GM23338 (cell line): ENCODE results near the gene BABAM1. TPM values are rescaled to one million over a fixed set of nuclear protein-coding genes. Genes with fewer than 3 reads are reported as not detected.

Experiments used
- ATAC-seq: fragments of 200-7000 bp; cut with Tn5 transposase; 3 replicates; pipeline ENCODE4 v1.9.1; 2020
- DNase-seq: peaks from one replicate; pipeline ENCODE4 v3.0.0-alpha.2; 2015; ENCODE audit warnings: low spot score
- H2AFZ ChIP-seq: fragments of 200-600 bp; sonication (generic); 2 replicates; pipeline ENCODE4 v1.8.0; 2016; ENCODE audit warnings: antibody characterized with exemption, mild to moderate bottlenecking, moderate library complexity
- H3F3A ChIP-seq: fragments of 200-600 bp; sonication (generic); replicated peaks from 2 replicates; pipeline ENCODE4 v1.8.0; 2017; ENCODE audit warnings: antibody characterized with exemption, mixed run types, low read depth
- H3K27ac ChIP-seq: fragments of 200-600 bp; sonication (generic); 2 replicates; pipeline ENCODE4 v1.6.1; 2016; ENCODE audit warnings: low read depth
- H3K27me3 ChIP-seq: fragments of 200-600 bp; sonication (generic); 2 replicates; pipeline ENCODE4 v1.8.0; 2016; ENCODE audit warnings: mild to moderate bottlenecking, mixed run types, moderate library complexity; ENCODE audit not compliant: insufficient read depth
- H3K36me3 ChIP-seq: fragments of 200-600 bp; sonication (generic); 2 replicates; pipeline ENCODE4 v1.8.0; 2016; ENCODE audit warnings: mild to moderate bottlenecking; ENCODE audit not compliant: insufficient read depth
- H3K4me1 ChIP-seq: fragments of 200-600 bp; sonication (generic); 2 replicates; pipeline ENCODE4 v1.8.0; 2016; ENCODE audit warnings: mild to moderate bottlenecking, moderate library complexity; ENCODE audit not compliant: insufficient read depth
- H3K4me2 ChIP-seq: fragments of 200-600 bp; sonication (generic); 2 replicates; pipeline ENCODE4 v1.7.1; 2017; ENCODE audit warnings: mixed run types
- H3K4me3 ChIP-seq: fragments of 200-600 bp; sonication (generic); 2 replicates; pipeline ENCODE4 v1.6.1; 2016; ENCODE audit warnings: mixed run types
- H3K79me2 ChIP-seq: fragments of 200-600 bp; sonication (generic); replicated peaks from 2 replicates; pipeline ENCODE4 v1.8.0; 2017; ENCODE audit warnings: mild to moderate bottlenecking; ENCODE audit not compliant: insufficient read depth
- H3K9me2 ChIP-seq: fragments of 200-600 bp; sonication (generic); 2 replicates; pipeline ENCODE4 v1.8.0; 2017; ENCODE audit not compliant: insufficient read depth
- H4K20me1 ChIP-seq: fragments of 200-600 bp; sonication (generic); replicated peaks from 2 replicates; pipeline ENCODE4 v1.8.0; 2017; ENCODE audit warnings: mild to moderate bottlenecking; ENCODE audit not compliant: insufficient read depth
- H3K27ac Mint-ChIP-seq: 2 replicates; pipeline ENCODE4 v1.8.0; 2020; ENCODE audit warnings: inconsistent platforms, mild to moderate bottlenecking, moderate library complexity, mixed read lengths
- H3K27me3 Mint-ChIP-seq: 3 replicates; pipeline ENCODE4 v1.8.0; 2022; ENCODE audit warnings: low read depth, mild to moderate bottlenecking, moderate library complexity, mixed read lengths, inconsistent platforms; ENCODE audit not compliant: insufficient read depth, poor library complexity
- H3K36me3 Mint-ChIP-seq: 3 replicates; pipeline ENCODE4 v1.8.0; 2021; ENCODE audit warnings: low read depth, mild to moderate bottlenecking, inconsistent platforms, moderate library complexity, mixed read lengths
- H3K4me1 Mint-ChIP-seq: 3 replicates; pipeline ENCODE4 v1.8.0; 2020; ENCODE audit warnings: mild to moderate bottlenecking, inconsistent platforms, mixed read lengths
- H3K4me3 Mint-ChIP-seq: 3 replicates; pipeline ENCODE4 v1.8.0; 2021; ENCODE audit warnings: moderate library complexity, mild to moderate bottlenecking, inconsistent platforms, mixed read lengths
- H3K9me3 Mint-ChIP-seq: 3 replicates; pipeline ENCODE4 v1.8.0; 2020; ENCODE audit warnings: moderate library complexity, mild to moderate bottlenecking, inconsistent platforms, mixed read lengths
- CREB1 ChIP-seq: fragments of 250-450 bp; sonication (Bioruptor Pico); IDR thresholded peaks from 2 replicates; pipeline ENCODE4 v1.5.0; 2020; ENCODE audit warnings: low read depth, mild to moderate bottlenecking, moderate library complexity
- ETS1 ChIP-seq: IDR thresholded peaks from 2 replicates; pipeline ENCODE4 v1.6.1; 2016; ENCODE audit warnings: antibody characterized with exemption
- EZH2 ChIP-seq: fragments of 200-600 bp; sonication (generic); IDR thresholded peaks from one replicate; pipeline ENCODE4 v1.8.0; 2017; ENCODE audit warnings: antibody characterized with exemption, mild to moderate bottlenecking, low read depth; ENCODE audit not compliant: unreplicated experiment
- EZH2phosphoT487 ChIP-seq: fragments of 200-600 bp; sonication (generic); IDR thresholded peaks from one replicate; pipeline ENCODE4 v1.8.1; 2018; ENCODE audit warnings: antibody characterized with exemption; ENCODE audit not compliant: unreplicated experiment
- JUNB ChIP-seq: IDR thresholded peaks from one replicate; pipeline ENCODE4 v1.6.1; 2016; ENCODE audit warnings: antibody characterized with exemption; ENCODE audit not compliant: unreplicated experiment
- NANOG ChIP-seq: IDR thresholded peaks from 2 replicates; pipeline ENCODE4 v1.6.1; 2016; ENCODE audit warnings: antibody characterized with exemption, borderline replicate concordance
- POLR2AphosphoS5 ChIP-seq: IDR thresholded peaks from 2 replicates; pipeline ENCODE4 v1.6.1; 2016; ENCODE audit warnings: antibody characterized with exemption, low read depth
- STAT1 ChIP-seq: IDR thresholded peaks from one replicate; pipeline ENCODE4 v1.6.1; 2016; ENCODE audit warnings: antibody characterized with exemption; ENCODE audit not compliant: unreplicated experiment
- ZNF114 ChIP-seq: fragments of 250-450 bp; sonication (Bioruptor Pico); IDR thresholded peaks from 2 replicates; pipeline ENCODE4 v1.5.0; 2020; ENCODE audit warnings: mild to moderate bottlenecking, moderate library complexity
- ZNF331 ChIP-seq: fragments of 250-450 bp; sonication (Bioruptor Pico); IDR thresholded peaks from 2 replicates; pipeline ENCODE4 v1.5.0; 2020; ENCODE audit warnings: low read depth, mild to moderate bottlenecking, moderate library complexity
- ZNF462 ChIP-seq: fragments of 250-450 bp; sonication (Bioruptor Pico); IDR thresholded peaks from 2 replicates; pipeline ENCODE4 v1.5.0; 2020; ENCODE audit warnings: mild to moderate bottlenecking, moderate library complexity
- polyA plus RNA-seq: library from polyadenylated mRNA; unstranded; fragments of >200 nt; fragmentation: Nextera tagmentation; extraction: Ambion mirVana; gene quantifications from 2 replicates; pipeline ENCODE4 v1.2.1, GENCODE V29; 2016
- total RNA-seq: library from RNA; depleted of rRNA; stranded (reverse); fragments of >200 nt; shearing (Covaris generic); gene quantifications from 2 replicates; pipeline ENCODE4 v1.2.3, GENCODE V29; 2014
- TF ChIP-seq, protein P1 (sequence below), 2 experiments: fragments of 200-600 bp in 1 of 2; sonication (generic) in 1 of 2; conservative IDR thresholded peaks; 2 replicates each; pipeline versions ENCODE4 v1.5.1 to v1.6.1; 2016 to 2017; ENCODE audit warnings: antibody characterized with exemption in 2 of 2, low read depth in 2 of 2, mild to moderate bottlenecking in 2 of 2, moderate library complexity in 1 of 2
- TF ChIP-seq, protein P2 (sequence below): IDR thresholded peaks from one replicate; pipeline ENCODE4 v1.6.1; 2018; ENCODE audit warnings: antibody characterized with exemption; ENCODE audit not compliant: unreplicated experiment

The BABAM1 gene
- total and polyA plus RNA-seq, 2 experiments from 2014 or later: 78.1 to 95.0 TPM

DNA sequence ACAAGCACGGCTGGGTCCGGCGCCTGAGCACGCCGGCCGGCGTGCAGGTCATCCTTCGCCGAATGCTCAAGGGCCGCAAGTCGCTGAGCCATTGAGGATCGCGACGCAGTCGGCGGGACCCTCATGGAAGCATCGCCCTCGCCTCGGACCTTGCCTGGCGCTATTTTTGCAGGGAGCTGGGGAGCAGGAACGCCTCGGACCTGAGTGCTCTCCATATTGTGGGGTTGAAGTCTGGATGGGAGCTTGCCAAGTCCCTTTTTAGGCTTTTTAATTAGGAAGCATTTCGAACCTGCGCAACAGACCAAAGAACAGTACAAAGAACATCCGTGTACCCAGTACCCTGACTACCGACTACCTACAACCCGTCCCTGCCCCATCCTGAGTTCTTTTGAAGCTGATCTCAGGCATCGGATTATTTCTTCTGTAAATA is 39.1 kb downstream of the BABAM1 start:
- H3K4me3 Mint-ChIP-seq: peak overlapping the region; percentile 95
- H3K27ac Mint-ChIP-seq: peak overlapping the region; percentile 97
- Histone ChIP-seq H3K4me2 (peak overlapping the region; percentile 79), H4K20me1 (peaks cover 16% of the 10 kb centered on the region), H2AFZ (0 out of 2 replicates have a peak overlapping the region, but pooled peaks have one; percentile 11), H3K27ac (peak overlapping the region; percentile 92), H3K9me2 (no peaks in the 10 kb centered on the region), H3K27me3 (no peaks in the 10 kb centered on the region), H3K79me2 (peaks cover 26% of the 10 kb centered on the region), H3K4me3 (peak overlapping the region; percentile 91), H3F3A (peaks cover 45% of the 10 kb centered on the region), H3K4me1 (peaks cover 46% of the 10 kb centered on the region), H3K36me3 (no peaks in the 10 kb centered on the region)
- DNase-seq: peak; percentile 71
- peaks cover 42% of the 10 kb centered on the region for H3K4me1 Mint-ChIP-seq
- peaks cover 10% of the 10 kb centered on the region; the same call in 2 of the 3 replicates for H3K36me3 Mint-ChIP-seq
- peak; percentile 0 for ATAC-seq
- H3K27me3 Mint-ChIP-seq: peaks cover 31% of the 10 kb centered on the region
- no peaks in the 10 kb centered on the region; the same call in 1 of the 3 replicates for H3K9me3 Mint-ChIP-seq
- no peak for TF ChIP-seq ZNF114
- TF ChIP-seq ZNF462 (CRISPR knock-in tag): no peak
- TF ChIP-seq, protein P1, sequence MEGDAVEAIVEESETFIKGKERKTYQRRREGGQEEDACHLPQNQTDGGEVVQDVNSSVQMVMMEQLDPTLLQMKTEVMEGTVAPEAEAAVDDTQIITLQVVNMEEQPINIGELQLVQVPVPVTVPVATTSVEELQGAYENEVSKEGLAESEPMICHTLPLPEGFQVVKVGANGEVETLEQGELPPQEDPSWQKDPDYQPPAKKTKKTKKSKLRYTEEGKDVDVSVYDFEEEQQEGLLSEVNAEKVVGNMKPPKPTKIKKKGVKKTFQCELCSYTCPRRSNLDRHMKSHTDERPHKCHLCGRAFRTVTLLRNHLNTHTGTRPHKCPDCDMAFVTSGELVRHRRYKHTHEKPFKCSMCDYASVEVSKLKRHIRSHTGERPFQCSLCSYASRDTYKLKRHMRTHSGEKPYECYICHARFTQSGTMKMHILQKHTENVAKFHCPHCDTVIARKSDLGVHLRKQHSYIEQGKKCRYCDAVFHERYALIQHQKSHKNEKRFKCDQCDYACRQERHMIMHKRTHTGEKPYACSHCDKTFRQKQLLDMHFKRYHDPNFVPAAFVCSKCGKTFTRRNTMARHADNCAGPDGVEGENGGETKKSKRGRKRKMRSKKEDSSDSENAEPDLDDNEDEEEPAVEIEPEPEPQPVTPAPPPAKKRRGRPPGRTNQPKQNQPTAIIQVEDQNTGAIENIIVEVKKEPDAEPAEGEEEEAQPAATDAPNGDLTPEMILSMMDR (conservative IDR thresholded peaks at IDR 0.05; ENCODE audit: low read depth in 2 of 2): no peak
- TF ChIP-seq, protein P2, sequence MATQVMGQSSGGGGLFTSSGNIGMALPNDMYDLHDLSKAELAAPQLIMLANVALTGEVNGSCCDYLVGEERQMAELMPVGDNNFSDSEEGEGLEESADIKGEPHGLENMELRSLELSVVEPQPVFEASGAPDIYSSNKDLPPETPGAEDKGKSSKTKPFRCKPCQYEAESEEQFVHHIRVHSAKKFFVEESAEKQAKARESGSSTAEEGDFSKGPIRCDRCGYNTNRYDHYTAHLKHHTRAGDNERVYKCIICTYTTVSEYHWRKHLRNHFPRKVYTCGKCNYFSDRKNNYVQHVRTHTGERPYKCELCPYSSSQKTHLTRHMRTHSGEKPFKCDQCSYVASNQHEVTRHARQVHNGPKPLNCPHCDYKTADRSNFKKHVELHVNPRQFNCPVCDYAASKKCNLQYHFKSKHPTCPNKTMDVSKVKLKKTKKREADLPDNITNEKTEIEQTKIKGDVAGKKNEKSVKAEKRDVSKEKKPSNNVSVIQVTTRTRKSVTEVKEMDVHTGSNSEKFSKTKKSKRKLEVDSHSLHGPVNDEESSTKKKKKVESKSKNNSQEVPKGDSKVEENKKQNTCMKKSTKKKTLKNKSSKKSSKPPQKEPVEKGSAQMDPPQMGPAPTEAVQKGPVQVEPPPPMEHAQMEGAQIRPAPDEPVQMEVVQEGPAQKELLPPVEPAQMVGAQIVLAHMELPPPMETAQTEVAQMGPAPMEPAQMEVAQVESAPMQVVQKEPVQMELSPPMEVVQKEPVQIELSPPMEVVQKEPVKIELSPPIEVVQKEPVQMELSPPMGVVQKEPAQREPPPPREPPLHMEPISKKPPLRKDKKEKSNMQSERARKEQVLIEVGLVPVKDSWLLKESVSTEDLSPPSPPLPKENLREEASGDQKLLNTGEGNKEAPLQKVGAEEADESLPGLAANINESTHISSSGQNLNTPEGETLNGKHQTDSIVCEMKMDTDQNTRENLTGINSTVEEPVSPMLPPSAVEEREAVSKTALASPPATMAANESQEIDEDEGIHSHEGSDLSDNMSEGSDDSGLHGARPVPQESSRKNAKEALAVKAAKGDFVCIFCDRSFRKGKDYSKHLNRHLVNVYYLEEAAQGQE: no peak
- no peak for TF ChIP-seq EZH2phosphoT487
- TF ChIP-seq NANOG: no peak
- TF ChIP-seq CREB1 (CRISPR knock-in tag): no peak
- TF ChIP-seq JUNB: no peak
- no peak for TF ChIP-seq POLR2AphosphoS5
- TF ChIP-seq ZNF331 (CRISPR knock-in tag): no peak
- TF ChIP-seq STAT1: no peak
- TF ChIP-seq ETS1: no peak
- TF ChIP-seq EZH2: no peak
